ENCODE results near the gene TSPAN9.

The TSPAN9 gene

GRCh38 chr12:3233797-3234196, 156.6 kb downstream of the TSPAN9 start:
- DNase-seq: no peak

- no peak for DNase-seq
These were observed 159.4 kb downstream of the TSPAN9 start for GRCh38 chr12:3236345-3237187.

- no peak for DNase-seq
These were observed 161.0 kb downstream of the TSPAN9 start for GRCh38 chr12:3238196-3238595.

- DNase-seq: no peak
These were observed 164.4 kb downstream of the TSPAN9 start for GRCh38 chr12:3241621-3242020.

- DNase-seq: no peak
These were observed 165.2 kb downstream of the TSPAN9 start for GRCh38 chr12:3242199-3242863.

GRCh38 chr12:3243376-3244084, 166.4 kb downstream of the TSPAN9 start:
- no peak for DNase-seq

- no peak for DNase-seq
These were observed 167.1 kb downstream of the TSPAN9 start for GRCh38 chr12:3244219-3244750.

- no peak for DNase-seq
These were observed 169.1 kb downstream of the TSPAN9 start for GRCh38 chr12:3246253-3246652.

- no peak for DNase-seq
These were observed 169.9 kb downstream of the TSPAN9 start for GRCh38 chr12:3247077-3247476.

- no peak for DNase-seq
These were observed 170.5 kb downstream of the TSPAN9 start for GRCh38 chr12:3247629-3248161.

- no peak for DNase-seq
These were observed 172.1 kb downstream of the TSPAN9 start for GRCh38 chr12:3249081-3249800.

- DNase-seq: no peak
These were observed 172.9 kb downstream of the TSPAN9 start for GRCh38 chr12:3250034-3250433.

GRCh38 chr12:3250576-3250975, 173.4 kb downstream of the TSPAN9 start:
- no peak for DNase-seq

GRCh38 chr12:3251067-3251466, 173.9 kb downstream of the TSPAN9 start:
- DNase-seq: no peak

- DNase-seq: no peak
These were observed 174.5 kb downstream of the TSPAN9 start for GRCh38 chr12:3251691-3252090.

- DNase-seq: no peak
These were observed 175.3 kb downstream of the TSPAN9 start for GRCh38 chr12:3252450-3252891.

GRCh38 chr12:3253682-3254275, 176.6 kb downstream of the TSPAN9 start:
- no peak for DNase-seq

GRCh38 chr12:3255057-3255456, 177.9 kb downstream of the TSPAN9 start:
- no peak for DNase-seq

- DNase-seq: no peak
These were observed 179.0 kb downstream of the TSPAN9 start for GRCh38 chr12:3256103-3256631.

GRCh38 chr12:3257411-3257810, 180.2 kb downstream of the TSPAN9 start:
- no peak for DNase-seq

- DNase-seq: no peak
These were observed 182.8 kb downstream of the TSPAN9 start for GRCh38 chr12:3259973-3260372.
